BLaER1 (cell line): ENCODE data around the gene ARHGAP25.
A peak's percentile ranks its signal among the peaks of the same experiment; 100 is the strongest.

Source experiments
- H3K27ac ChIP-seq: shearing (Covaris generic); formaldehyde crosslinking; 2 replicates; pipeline ENCODE4 v1.8.1; 2022
- H3K27me3 ChIP-seq: shearing (Covaris generic); formaldehyde crosslinking; 2 replicates; pipeline ENCODE4 v1.8.1; 2022
- H3K36me3 ChIP-seq: shearing (Covaris generic); formaldehyde crosslinking; 2 replicates; pipeline ENCODE4 v1.8.1; 2022
- H3K4me1 ChIP-seq: shearing (Covaris generic); formaldehyde crosslinking; 2 replicates; pipeline ENCODE4 v1.8.1; 2022
- H3K4me2 ChIP-seq: shearing (Covaris generic); formaldehyde crosslinking; 2 replicates; pipeline ENCODE4 v1.8.1; 2022
- H3K4me3 ChIP-seq: shearing (Covaris generic); formaldehyde crosslinking; 2 replicates; pipeline ENCODE4 v1.8.1; 2022
- H3K9ac ChIP-seq: shearing (Covaris generic); formaldehyde crosslinking; 2 replicates; pipeline ENCODE4 v1.8.1; 2022
- H3K9me3 ChIP-seq: shearing (Covaris generic); formaldehyde crosslinking; 2 replicates; pipeline ENCODE4 v1.8.1; 2022
- H4K20me1 ChIP-seq: shearing (Covaris generic); formaldehyde crosslinking; 2 replicates; pipeline ENCODE4 v1.8.1; 2022
- Cebpa-rat ChIP-seq: shearing (Covaris generic); IDR thresholded peaks from 2 replicates; pipeline ENCODE4 v1.8.1; 2022

Gene ARHGAP25

GRCh38 chr2:68745006-68745405 lies 10.4 kb downstream of the ARHGAP25 start:
- Histone ChIP-seq H3K27me3 (no peaks in the 10 kb centered on the region), H3K27ac (no peak overlapping the region), H3K4me3 (no peak overlapping the region), H3K9ac (no peak overlapping the region), H3K4me1 (peaks cover 86% of the 10 kb centered on the region), H3K36me3 (peaks cover 46% of the 10 kb centered on the region), H3K9me3 (no peaks in the 10 kb centered on the region; the same call in 1 of the 2 replicates), H4K20me1 (peaks cover 51% of the 10 kb centered on the region; the same call in 1 of the 2 replicates), H3K4me2 (no peak overlapping the region)
- no peak for TF ChIP-seq Cebpa-rat

GRCh38 chr2:68746408-68746807 lies 11.8 kb downstream of the ARHGAP25 start:
- no peak for TF ChIP-seq Cebpa-rat
- Histone ChIP-seq H3K9ac (no peak overlapping the region), H3K27me3 (no peaks in the 10 kb centered on the region), H3K9me3 (no peaks in the 10 kb centered on the region; the same call in 1 of the 2 replicates), H3K4me3 (no peak overlapping the region), H3K27ac (no peak overlapping the region), H4K20me1 (peaks cover 64% of the 10 kb centered on the region; the same call in 1 of the 2 replicates), H3K4me2 (no peak overlapping the region), H3K36me3 (peaks cover 59% of the 10 kb centered on the region), H3K4me1 (peaks cover 86% of the 10 kb centered on the region)

DNA sequence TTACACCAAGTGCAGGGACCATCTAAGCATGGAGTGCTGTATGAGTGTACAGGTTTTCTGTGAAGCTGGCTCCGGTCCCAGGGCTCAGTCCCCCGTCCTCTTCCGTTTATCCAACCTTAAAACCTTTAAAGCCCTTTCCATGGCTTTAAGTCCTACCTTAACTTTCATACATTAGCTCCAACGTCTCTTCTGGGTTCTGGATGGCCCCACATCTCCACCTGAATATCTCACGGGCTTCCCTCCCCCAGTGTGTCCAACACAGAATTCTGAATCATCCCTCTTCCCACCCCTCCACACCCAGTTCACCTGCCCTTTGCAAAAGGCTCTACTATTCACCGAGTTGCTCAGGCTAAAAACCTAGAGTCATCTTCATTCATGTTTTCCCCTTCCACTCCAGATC lies 12.8 kb downstream of the ARHGAP25 start:
- H3K4me2 ChIP-seq: peak overlapping the region; percentile 57
- H3K4me1 ChIP-seq: peaks cover 86% of the 10 kb centered on the region
- H4K20me1 ChIP-seq: peaks cover 57% of the 10 kb centered on the region; the same call in 1 of the 2 replicates

DNA sequence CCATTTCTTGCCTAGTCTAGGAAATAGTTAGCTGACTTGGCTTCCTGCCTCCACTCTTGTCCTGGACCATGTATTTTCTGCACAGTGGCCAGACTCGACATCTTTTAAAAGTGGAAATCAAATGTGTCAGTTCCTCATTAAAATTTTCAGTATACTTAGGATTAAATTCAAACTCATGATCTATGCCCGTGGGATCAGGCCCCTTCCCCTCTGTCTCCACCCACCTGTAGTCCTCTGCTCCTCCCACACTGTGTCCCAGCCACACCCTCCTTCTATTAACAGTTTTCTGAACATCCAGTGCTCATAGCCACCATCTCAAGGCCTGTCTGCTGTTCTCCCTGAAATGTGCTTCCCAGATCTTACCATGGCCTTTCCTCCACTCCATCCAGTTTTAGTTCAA lies 13.3 kb downstream of the ARHGAP25 start:
- peaks cover 84% of the 10 kb centered on the region for H3K4me1 ChIP-seq
- H3K4me3 ChIP-seq: no peak overlapping the region
- H4K20me1 ChIP-seq: peaks cover 52% of the 10 kb centered on the region; the same call in 1 of the 2 replicates
- no peak for TF ChIP-seq Cebpa-rat
- no peak overlapping the region; the same call in 1 of the 2 replicates for H3K9ac ChIP-seq
- H3K36me3 ChIP-seq: peaks cover 57% of the 10 kb centered on the region
- no peaks in the 10 kb centered on the region for H3K27me3 ChIP-seq
- H3K9me3 ChIP-seq: no peaks in the 10 kb centered on the region; the same call in 1 of the 2 replicates
- H3K4me2 ChIP-seq: peak overlapping the region; percentile 57
- peak overlapping the region; percentile 62; the same call in 1 of the 2 replicates for H3K27ac ChIP-seq

More for the DNA sequence above, 12.8 kb downstream of the ARHGAP25 start:
- Histone ChIP-seq H3K9me3 (no peaks in the 10 kb centered on the region; the same call in 1 of the 2 replicates), H3K9ac (no peak overlapping the region), H3K36me3 (peaks cover 55% of the 10 kb centered on the region), H3K27ac (peak overlapping the region; percentile 62; the same call in 1 of the 2 replicates), H3K4me3 (no peak overlapping the region), H3K27me3 (no peaks in the 10 kb centered on the region)
- no peak for TF ChIP-seq Cebpa-rat

DNA sequence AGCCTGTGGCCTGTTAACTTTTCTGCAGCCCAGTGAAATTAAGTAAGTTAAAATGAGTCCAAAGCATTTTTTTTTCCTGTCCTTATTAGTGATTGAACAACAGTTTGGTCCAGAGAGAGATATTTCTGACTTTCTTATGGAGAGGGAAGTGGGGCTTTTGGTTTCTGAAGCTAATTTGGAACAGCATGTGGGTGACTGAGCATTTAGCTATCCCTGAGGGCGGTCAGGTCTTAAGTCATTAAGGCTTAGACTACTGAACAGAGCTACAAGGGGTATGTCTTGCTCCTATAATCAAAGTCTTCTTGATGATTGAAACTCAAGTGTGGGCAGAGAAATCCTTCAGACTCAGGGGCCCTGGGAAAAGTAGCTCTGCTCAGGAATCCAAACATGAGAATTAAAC lies 14.0 kb downstream of the ARHGAP25 start:
- Histone ChIP-seq H3K9ac (no peak overlapping the region; the same call in 1 of the 2 replicates), H3K4me2 (peak overlapping the region; percentile 57), H3K36me3 (peaks cover 61% of the 10 kb centered on the region), H3K4me3 (no peak overlapping the region), H4K20me1 (peaks cover 49% of the 10 kb centered on the region; the same call in 1 of the 2 replicates), H3K9me3 (no peaks in the 10 kb centered on the region; the same call in 1 of the 2 replicates), H3K27ac (peak overlapping the region; percentile 62), H3K27me3 (no peaks in the 10 kb centered on the region), H3K4me1 (peaks cover 83% of the 10 kb centered on the region)
- TF ChIP-seq Cebpa-rat: no peak

GRCh38 chr2:68749345-68749744 lies 14.7 kb downstream of the ARHGAP25 start:
- Histone ChIP-seq H4K20me1 (peaks cover 49% of the 10 kb centered on the region; the same call in 1 of the 2 replicates), H3K27me3 (no peaks in the 10 kb centered on the region), H3K9me3 (peaks cover 5% of the 10 kb centered on the region; the same call in 1 of the 2 replicates), H3K4me2 (peak overlapping the region; percentile 57), H3K36me3 (peaks cover 62% of the 10 kb centered on the region), H3K27ac (peak overlapping the region; percentile 62; the same call in 1 of the 2 replicates), H3K4me3 (no peak overlapping the region), H3K4me1 (peaks cover 75% of the 10 kb centered on the region), H3K9ac (no peak overlapping the region)
- TF ChIP-seq Cebpa-rat: no peak

DNA sequence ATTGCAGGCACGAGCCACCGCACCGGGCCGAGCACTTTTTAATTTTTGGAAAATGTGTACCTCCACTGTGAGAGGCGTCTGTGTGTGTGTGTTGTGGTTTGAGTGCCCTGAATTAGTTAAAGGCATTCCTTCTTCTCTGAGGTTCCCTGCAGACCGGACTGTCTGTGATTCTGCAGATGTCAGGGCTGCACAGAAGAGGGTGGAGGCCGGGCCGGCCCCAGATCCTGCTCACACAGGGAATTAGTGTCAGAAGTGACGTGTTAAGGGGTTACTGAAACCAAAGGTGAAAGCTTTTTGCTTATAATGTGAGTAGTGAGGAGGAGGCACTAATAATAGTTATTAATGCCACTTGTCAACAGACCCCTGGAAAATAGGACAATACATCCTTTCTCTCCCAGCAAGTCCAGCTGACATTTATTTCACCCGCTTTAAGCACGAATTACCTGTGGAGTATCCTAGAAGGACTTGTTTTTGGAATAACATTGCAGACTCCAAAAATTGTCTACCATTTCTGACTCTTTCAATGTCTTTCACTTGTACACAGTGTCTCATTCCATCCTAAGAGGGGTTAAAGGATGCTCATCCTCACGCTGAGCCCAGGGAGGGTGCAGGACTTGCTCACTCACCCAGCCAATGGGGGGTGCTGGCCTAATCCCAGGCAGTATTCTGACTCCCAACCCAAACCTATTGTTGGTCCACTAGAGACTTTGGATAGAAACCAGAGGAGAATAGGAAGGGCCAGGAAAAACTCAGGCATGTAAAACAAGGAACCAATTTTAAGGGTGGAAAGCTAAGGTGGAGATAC lies 16.2 kb downstream of the ARHGAP25 start:
- no peak for TF ChIP-seq Cebpa-rat
- H3K36me3 ChIP-seq: peaks cover 58% of the 10 kb centered on the region
- peaks cover 49% of the 10 kb centered on the region; the same call in 1 of the 2 replicates for H4K20me1 ChIP-seq
- H3K9me3 ChIP-seq: peaks cover 16% of the 10 kb centered on the region
- H3K27ac ChIP-seq: peak overlapping the region; percentile 47
- no peak overlapping the region for H3K4me3 ChIP-seq
- H3K9ac ChIP-seq: peak overlapping the region; percentile 36
- H3K4me2 ChIP-seq: peak overlapping the region; percentile 57
- no peaks in the 10 kb centered on the region for H3K27me3 ChIP-seq
- H3K4me1 ChIP-seq: peaks cover 70% of the 10 kb centered on the region

- peaks cover 63% of the 10 kb centered on the region for H3K4me1 ChIP-seq
- peak overlapping the region; percentile 36 for H3K9ac ChIP-seq
- H3K36me3 ChIP-seq: peaks cover 58% of the 10 kb centered on the region
- H3K27me3 ChIP-seq: no peaks in the 10 kb centered on the region
- peaks cover 25% of the 10 kb centered on the region for H3K9me3 ChIP-seq
- H4K20me1 ChIP-seq: peaks cover 44% of the 10 kb centered on the region; the same call in 1 of the 2 replicates
- H3K4me3 ChIP-seq: no peak overlapping the region
- H3K4me2 ChIP-seq: peak overlapping the region; percentile 57
- TF ChIP-seq Cebpa-rat: no peak
- H3K27ac ChIP-seq: peak overlapping the region; percentile 47
Measured at GRCh38 chr2:68751397-68752339, 17.1 kb downstream of the ARHGAP25 start.

GRCh38 chr2:68753318-68753717 lies 18.7 kb downstream of the ARHGAP25 start:
- Histone ChIP-seq H3K9ac (no peak overlapping the region), H3K4me1 (peaks cover 46% of the 10 kb centered on the region), H3K36me3 (peaks cover 63% of the 10 kb centered on the region), H4K20me1 (peaks cover 28% of the 10 kb centered on the region; the same call in 1 of the 2 replicates), H3K27me3 (no peaks in the 10 kb centered on the region), H3K27ac (no peak overlapping the region), H3K4me2 (no peak overlapping the region), H3K9me3 (peaks cover 37% of the 10 kb centered on the region), H3K4me3 (no peak overlapping the region)
- TF ChIP-seq Cebpa-rat: no peak
